AG10803 (cell line): ENCODE results near the gene KSR1.
"Not testable (repeated sequence)": the region's sequence is repeated elsewhere in the genome, so short reads cannot be mapped to it uniquely, and the experiment has no call there.

ENCODE experiments used
- DNase-seq: peaks from one replicate; pipeline ENCODE4 v3.0.0; 2010; ENCODE audit warnings: low read depth
- H3K4me3 ChIP-seq: 2 replicates; pipeline ENCODE4 v1.5.1; 2011; ENCODE audit warnings: mild to moderate bottlenecking, low read length, control low read depth
- CTCF ChIP-seq: conservative IDR thresholded peaks from 2 replicates; pipeline ENCODE4 v1.5.1; 2011; ENCODE audit warnings: mild to moderate bottlenecking, low read length, control low read depth, inconsistent platforms

The KSR1 gene

GRCh38 chr17:27623614-27624013, 167.4 kb downstream of the KSR1 start:
- DNase-seq = no peak
- no peak overlapping the region for H3K4me3 ChIP-seq
- no peak for TF ChIP-seq CTCF

- no peak for TF ChIP-seq CTCF
- H3K4me3 ChIP-seq = no peak overlapping the region
- DNase-seq = no peak
Observed at GRCh38 chr17:27624539-27624938, 168.3 kb downstream of the KSR1 start.

- H3K4me3 ChIP-seq = no peak overlapping the region
- TF ChIP-seq CTCF = no peak
- no peak for DNase-seq
Observed at GRCh38 chr17:27625856-27626255, 169.6 kb downstream of the KSR1 start.

- TF ChIP-seq CTCF = no peak
Observed at GRCh38 chr17:27627514-27627913, 171.3 kb downstream of the KSR1 start.

GRCh38 chr17:27628376-27628775, 172.1 kb downstream of the KSR1 start:
- DNase-seq = no peak
- no peak overlapping the region for H3K4me3 ChIP-seq
- no peak for TF ChIP-seq CTCF

More at GRCh38 chr17:27627514-27627913, 171.3 kb downstream of the KSR1 start:
- DNase-seq = no peak
- H3K4me3 ChIP-seq = no peak overlapping the region

GRCh38 chr17:27629260-27629659, 173.0 kb downstream of the KSR1 start:
- peak; percentile 63 for DNase-seq
- H3K4me3 ChIP-seq = not testable (repeated sequence)

GRCh38 chr17:27630607-27631410, 174.6 kb downstream of the KSR1 start, which contains the start of gene LGALS9:
TSS of gene LGALS9 (plus strand) at chr17:27631188. CDS start at chr17:27631266, 78 bp downstream.
- peak; percentile 51 for DNase-seq
- H3K4me3 ChIP-seq = no peak within 1 kb of the TSS
- no peak for TF ChIP-seq CTCF
